ENCODE results near the gene ZNF10. TPM values are rescaled to one million over a fixed set of nuclear protein-coding genes. Genes with fewer than 3 reads are reported as not detected.

The ZNF10 gene
- total and polyA plus RNA-seq, 2 of the 8 experiments (the other 6 are each of a cell fraction or from before 2014, with no cell fraction given) = 5.2 to 11.9 TPM

- ChIA-PET CTCF (ENCODE audit: partially characterized antibody) (interaction anchor here (1.3 kb wide), 1 partner anchor 100 kb away, joined by 7 read pairs; the partner anchor contains the start of gene ZNF268), POLR2A (ENCODE audit: partially characterized antibody) (interaction anchor here (1.0 to 2.4 kb wide), 9 partner anchors 16 to 100 kb away, joined by 3 to 24 read pairs (median 6); partner anchors contain the start of genes ZNF26, ZNF268 and ZNF84)
- H3K4me1 ChIP-seq (replicated peaks in 1 of 4; ENCODE audit: control insufficient read depth in 3 of 4, insufficient read depth in 4 of 4, low read length in 3 of 4) = no peaks in the 10 kb centered on the region
- no peak overlapping the region for H2AK5ac ChIP-seq (ENCODE audit: low read depth, low read length)
- H3K9me3 ChIP-seq (ENCODE audit: insufficient read depth in 2 of 2, low read depth in 1 of 2, low read length in 1 of 2) = peaks cover 53 to 57% of the 10 kb centered on the region in 2 experiments
- no peak overlapping the region for H3K18ac ChIP-seq (ENCODE audit: extremely low read depth, low read length)
- H3K9ac ChIP-seq (replicated peaks in 1 of 4; ENCODE audit: extremely low read depth in 1 of 4, low read depth in 3 of 4, low read length in 3 of 4) = peak overlapping the region; percentile 80 to 94 (median 88)
- DNase-seq (ENCODE audit: low read depth in 1 of 2, low spot score in 2 of 2) = no peak
- peak overlapping the region; percentile 89 to 100 (median 94) for H3K4me3 ChIP-seq (ENCODE audit: extremely low read depth in 1 of 4, insufficient read depth in 2 of 4, low read depth in 3 of 4, low read length in 4 of 4)
- H3K56ac ChIP-seq (replicated peaks; ENCODE audit: insufficient read length, low read depth, low read length) = peak overlapping the region; percentile 22
- H3K23me2 ChIP-seq (ENCODE audit: low read depth, low read length) = peaks cover 3% of the 10 kb centered on the region; the same call in 1 of the 2 replicates
- peaks cover 0 to 45% (median 29%) of the 10 kb centered on the region in 4 experiments; a peak in 7 of 8 replicates for H3K36me3 ChIP-seq (ENCODE audit: control insufficient read depth in 2 of 4, insufficient read depth in 4 of 4, low read length in 3 of 4)
- peak overlapping the region; percentile 87 for H2BK5ac ChIP-seq (ENCODE audit: low read depth, low read length)
- H4K5ac ChIP-seq (ENCODE audit: insufficient read length, low read depth, low read length) = no peak overlapping the region
- no peak overlapping the region for H2BK120ac ChIP-seq (replicated peaks; ENCODE audit: low read depth, low read length)
- no peaks in the 10 kb centered on the region; the same call in 1 of the 2 replicates for H3K79me1 ChIP-seq (ENCODE audit: low read depth, low read length)
- H2AFZ ChIP-seq (ENCODE audit: low read length) = peak overlapping the region; percentile 92; the same call in 1 of the 2 replicates
- no peak overlapping the region for H3K14ac ChIP-seq (ENCODE audit: insufficient read length)
- H4K20me1 ChIP-seq (replicated peaks in 1 of 2; ENCODE audit: control insufficient read depth in 1 of 2, insufficient read depth in 2 of 2, low read length in 2 of 2) = no peaks in the 10 kb centered on the region
- H3K4me2 ChIP-seq (ENCODE audit: insufficient read depth in 1 of 2, low read depth in 2 of 2, low read length in 2 of 2) = peak overlapping the region; percentile 73 to 87
- 31% methylated on average over 17 of the region's 17 CpGs; no CpG with 5 or more reads in 1 of the 2 experiments for WGBS, 2 experiments (ENCODE audit: extremely low coverage in 1 of 2, insufficient coverage in 1 of 2, insufficient read length in 1 of 2, insufficient replicate concordance in 2 of 2, low coverage in 1 of 2, low lambda C conversion rate in 2 of 2, missing lambda C conversion rate in 1 of 2)
- H2BK12ac ChIP-seq (ENCODE audit: low read depth, low read length) = no peak overlapping the region
- no peaks in the 10 kb centered on the region for H3K27me3 ChIP-seq (replicated peaks in 1 of 4; ENCODE audit: control insufficient read depth in 3 of 4, extremely low read depth in 1 of 4, insufficient read depth in 3 of 4, low read length in 3 of 4)
- H4K91ac ChIP-seq (replicated peaks; ENCODE audit: insufficient read length, low read length) = no peak overlapping the region
- peaks cover 0 to 12% of the 10 kb centered on the region in 2 experiments; a peak in 2 of 4 replicates for H3K79me2 ChIP-seq (ENCODE audit: control insufficient read depth in 1 of 2, insufficient read depth in 2 of 2, low read length in 2 of 2)
- no peak overlapping the region for H2BK20ac ChIP-seq (ENCODE audit: low read length)
- FAIRE-seq = no peak
- no peak overlapping the region for H3K23ac ChIP-seq (ENCODE audit: insufficient read length)
- no peak overlapping the region for H3K4ac ChIP-seq (replicated peaks; ENCODE audit: insufficient read length, low read depth, low read length)
- H3K27ac ChIP-seq (ENCODE audit: low read depth, low read length) = peak overlapping the region; percentile 97
- H4K8ac ChIP-seq (ENCODE audit: extremely low read depth, insufficient read depth, low read length) = peak overlapping the region; percentile 98; the same call in 1 of the 2 replicates
- H2BK15ac ChIP-seq (ENCODE audit: low read length) = no peak overlapping the region
Observed at GRCh38 chr12:133081159-133081780, 49.2 kb upstream of the ZNF10 start.

Data from H1 (cell line).